Suprapubic skin (tissue), 3 donors: ENCODE measurements around the gene DIAPH3.

ENCODE experiments used
- CTCF ChIP-seq, 2 donors: fragments of 200-600 bp in 1 of 2; fragments of 450-650 bp in 1 of 2; sonication (generic) in 1 of 2; IDR thresholded peaks; one replicate each; pipeline ENCODE4 v1.5.1; 2016 to 2019; ENCODE audit warnings: antibody characterized with exemption in 2 of 2, mild to moderate bottlenecking in 1 of 2, moderate library complexity in 1 of 2
- EP300 ChIP-seq: sonication (generic); formaldehyde crosslinking; IDR thresholded peaks from one replicate; pipeline ENCODE4 v1.6.1; 2017; ENCODE audit warnings: antibody characterized with exemption

DNA sequence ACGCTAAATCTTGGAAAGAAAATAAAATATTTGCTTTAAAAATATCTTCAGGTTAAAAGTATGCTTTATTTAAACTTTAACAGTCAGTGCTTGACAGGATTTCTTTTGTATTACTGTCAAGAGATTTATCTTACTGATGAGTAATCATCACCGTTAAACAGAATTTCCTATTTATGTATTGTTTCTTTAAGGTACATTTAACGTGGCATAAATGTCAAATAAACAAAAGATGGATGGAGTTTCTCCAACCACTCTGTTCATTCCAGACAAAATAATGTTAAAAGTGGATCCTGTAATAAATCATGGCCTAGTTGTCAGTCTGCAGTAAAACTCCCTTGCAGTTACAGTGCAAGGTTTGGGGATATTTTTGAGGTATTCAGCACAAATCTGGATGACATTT lies 298.3 kb downstream of the DIAPH3 start:
- no peak for TF ChIP-seq CTCF (IDR thresholded peaks at IDR 0.05)
- TF ChIP-seq EP300 = no peak
